H1 (cell line): ENCODE results near the gene ZNF511. TPM values are rescaled to one million over a fixed set of nuclear protein-coding genes. Genes with fewer than 3 reads are reported as not detected.

Source experiments
- CTCF ChIA-PET: fragments of 300-600 bp; sonication (Branson Sonifier 250); formaldehyde crosslinking; loops from one replicate; lab custom pipeline; 2021; ENCODE audit not compliant: partially characterized antibody; lab: Charles Lee
- POLR2A ChIA-PET: fragments of 300-600 bp; sonication (Branson Sonifier 250); formaldehyde crosslinking; loops from one replicate; lab custom pipeline; 2021; ENCODE audit warnings: inconsistent platforms; ENCODE audit not compliant: partially characterized antibody; lab: Charles Lee
- DNase-seq, 2 experiments: peaks; one replicate each; pipeline versions ENCODE4 v3.0.0 to v3.0.0-alpha.2; 2010 to 2022; ENCODE audit warnings: low spot score in 2 of 2, low read depth in 1 of 2, mixed read lengths in 1 of 2
- FAIRE-seq: peaks from 2 replicates; lab custom pipeline; 2011; peaks lifted over from hg19 to GRCh38; lab: Jason Lieb, UNC
- H2AFZ ChIP-seq: 2 replicates; pipeline ENCODE4 v1.8.1; 2012; ENCODE audit warnings: low read length, inconsistent platforms
- H2AK5ac ChIP-seq: 2 replicates; pipeline ENCODE4 v1.6.1; 2013; ENCODE audit warnings: low read depth, low read length
- H2BK120ac ChIP-seq: replicated peaks from 2 replicates; pipeline ENCODE3; 2013; ENCODE audit warnings: low read depth, low read length, inconsistent platforms
- H2BK12ac ChIP-seq: 2 replicates; pipeline ENCODE4 v1.6.1; 2013; ENCODE audit warnings: low read depth, low read length
- H2BK15ac ChIP-seq: 2 replicates; pipeline ENCODE4 v1.6.1; 2013; ENCODE audit warnings: low read length
- H2BK20ac ChIP-seq: 2 replicates; pipeline ENCODE4 v1.6.1; 2013; ENCODE audit warnings: low read length
- H2BK5ac ChIP-seq: 2 replicates; pipeline ENCODE4 v1.6.1; 2013; ENCODE audit warnings: low read depth, low read length
- H3K14ac ChIP-seq: 2 replicates; pipeline ENCODE4 v1.6.1; 2013; ENCODE audit warnings: inconsistent platforms; ENCODE audit not compliant: insufficient read length
- H3K18ac ChIP-seq: 2 replicates; pipeline ENCODE4 v1.6.1; 2013; ENCODE audit warnings: low read length; ENCODE audit errors: extremely low read depth
- H3K23ac ChIP-seq: 2 replicates; pipeline ENCODE4 v1.6.1; 2013; ENCODE audit warnings: inconsistent platforms; ENCODE audit not compliant: insufficient read length
- H3K23me2 ChIP-seq: 2 replicates; pipeline ENCODE4 v1.6.1; 2013; ENCODE audit warnings: low read depth, low read length
- H3K27ac ChIP-seq: 2 replicates; pipeline ENCODE4 v1.6.1; 2011; ENCODE audit warnings: low read depth, low read length, inconsistent platforms
- H3K27me3 ChIP-seq, 4 experiments: replicated peaks in 1 of 4; 1 replicate in 1 of 4; 2 replicates in 3 of 4; pipeline versions ENCODE4 v1.6.1 to v1.8.1; 2011 to 2013; ENCODE audit warnings: low read length in 3 of 4, mild to moderate bottlenecking in 3 of 4, inconsistent platforms in 2 of 4, mixed read lengths in 2 of 4, moderate library complexity in 1 of 4; ENCODE audit not compliant: control insufficient read depth in 3 of 4, insufficient read depth in 3 of 4; ENCODE audit errors: extremely low read depth in 1 of 4
- H3K36me3 ChIP-seq, 4 experiments: 2 replicates each; pipeline versions ENCODE4 v1.6.1 to v1.8.1; 2011 to 2013; ENCODE audit warnings: mild to moderate bottlenecking in 4 of 4, low read length in 3 of 4, moderate library complexity in 2 of 4, control low read depth in 1 of 4, inconsistent platforms in 1 of 4; ENCODE audit not compliant: insufficient read depth in 4 of 4, control insufficient read depth in 2 of 4
- H3K4ac ChIP-seq: replicated peaks from 2 replicates; pipeline ENCODE3; 2013; ENCODE audit warnings: low read length, low read depth, mixed read lengths, inconsistent platforms; ENCODE audit not compliant: insufficient read length
- H3K4me1 ChIP-seq, 4 experiments: replicated peaks in 1 of 4; 1 replicate in 1 of 4; 2 replicates in 3 of 4; pipeline versions ENCODE4 v1.6.1 to v1.8.1; 2011 to 2013; ENCODE audit warnings: low read length in 3 of 4, inconsistent platforms in 2 of 4, mixed read lengths in 1 of 4; ENCODE audit not compliant: insufficient read depth in 4 of 4, control insufficient read depth in 3 of 4
- H3K4me2 ChIP-seq, 2 experiments: 2 replicates each; pipeline versions ENCODE4 v1.6.1 to v1.8.1; 2011 to 2013; ENCODE audit warnings: low read depth in 2 of 2, low read length in 2 of 2, control low read depth in 1 of 2, inconsistent platforms in 1 of 2, mild to moderate bottlenecking in 1 of 2; ENCODE audit not compliant: insufficient read depth in 1 of 2
- H3K4me3 ChIP-seq, 4 experiments: fragments of 200-600, 300-600 bp in 1 of 4; sonication (generic), shearing (Covaris generic), sonication (Bioruptor Twin) in 1 of 4; 2 replicates each; pipeline versions ENCODE4 v1.5.1 to v1.8.1; 2011 to 2016; ENCODE audit warnings: low read length in 4 of 4, low read depth in 3 of 4, control low read depth in 2 of 4, inconsistent platforms in 2 of 4, mild to moderate bottlenecking in 2 of 4, mixed read lengths in 1 of 4, moderate library complexity in 1 of 4; ENCODE audit not compliant: insufficient read depth in 2 of 4; ENCODE audit errors: extremely low read depth in 1 of 4
- H3K56ac ChIP-seq: replicated peaks from 2 replicates; pipeline ENCODE3; 2013; ENCODE audit warnings: low read depth, mild to moderate bottlenecking, mixed read lengths, low read length, inconsistent platforms; ENCODE audit not compliant: insufficient read length
- H3K79me1 ChIP-seq: 2 replicates; pipeline ENCODE4 v1.6.1; 2013; ENCODE audit warnings: low read depth, low read length, control low read depth
- H3K79me2 ChIP-seq, 2 experiments: 2 replicates each; pipeline versions ENCODE4 v1.6.1 to v1.8.1; 2012 to 2013; ENCODE audit warnings: low read length in 2 of 2, mild to moderate bottlenecking in 2 of 2, inconsistent platforms in 1 of 2; ENCODE audit not compliant: insufficient read depth in 2 of 2, control insufficient read depth in 1 of 2
- H3K9ac ChIP-seq, 4 experiments: replicated peaks in 1 of 4; 1 replicate in 1 of 4; 2 replicates in 3 of 4; pipeline versions ENCODE4 v1.6.1 to v1.8.1; 2011 to 2013; ENCODE audit warnings: low read depth in 3 of 4, low read length in 3 of 4, control low read depth in 2 of 4, mild to moderate bottlenecking in 2 of 4, moderate library complexity in 2 of 4, inconsistent platforms in 1 of 4; ENCODE audit errors: extremely low read depth in 1 of 4
- H3K9me3 ChIP-seq, 2 experiments: 2 replicates each; pipeline versions ENCODE4 v1.6.1 to v1.8.1; 2012 to 2013; ENCODE audit warnings: mild to moderate bottlenecking in 2 of 2, moderate library complexity in 2 of 2, control low read depth in 1 of 2, inconsistent platforms in 1 of 2, low read depth in 1 of 2, low read length in 1 of 2, mixed read lengths in 1 of 2; ENCODE audit not compliant: insufficient read depth in 2 of 2
- H4K20me1 ChIP-seq, 2 experiments: replicated peaks in 1 of 2; 2 replicates each; pipeline versions ENCODE3 to v1.8.1; 2011 to 2013; ENCODE audit warnings: inconsistent platforms in 2 of 2, low read length in 2 of 2, mild to moderate bottlenecking in 1 of 2; ENCODE audit not compliant: insufficient read depth in 2 of 2, control insufficient read depth in 1 of 2
- H4K5ac ChIP-seq: 2 replicates; pipeline ENCODE4 v1.6.1; 2013; ENCODE audit warnings: low read length, low read depth, mixed read lengths, inconsistent platforms; ENCODE audit not compliant: insufficient read length
- H4K8ac ChIP-seq: 2 replicates; pipeline ENCODE4 v1.8.0; 2013; ENCODE audit warnings: mild to moderate bottlenecking, moderate library complexity, low read length, inconsistent platforms; ENCODE audit not compliant: insufficient read depth; ENCODE audit errors: extremely low read depth
- H4K91ac ChIP-seq: replicated peaks from 2 replicates; pipeline ENCODE3; 2013; ENCODE audit warnings: low read length, mixed read lengths, inconsistent platforms; ENCODE audit not compliant: insufficient read length
- CEBPB ChIP-seq: IDR thresholded peaks from 2 replicates; pipeline ENCODE4 v1.6.1; 2012; ENCODE audit warnings: low read depth, low read length
- MAX ChIP-seq: IDR thresholded peaks from 2 replicates; pipeline ENCODE4 v1.6.1; 2012; ENCODE audit warnings: inconsistent platforms
- POLR2AphosphoS5 ChIP-seq: IDR thresholded peaks from 2 replicates; pipeline ENCODE4 v1.6.1; 2011; ENCODE audit warnings: low read depth, low read length
- POU5F1 ChIP-seq: IDR thresholded peaks from 2 replicates; pipeline ENCODE4 v1.6.1; 2011; ENCODE audit warnings: low read depth, mild to moderate bottlenecking, low read length, moderate library complexity
- RXRA ChIP-seq: IDR thresholded peaks from 2 replicates; pipeline ENCODE4 v1.6.1; 2011; ENCODE audit warnings: low read depth, mild to moderate bottlenecking, low read length, moderate library complexity; ENCODE audit not compliant: insufficient read depth
- SP1 ChIP-seq: IDR thresholded peaks from 2 replicates; pipeline ENCODE4 v1.6.1; 2011; ENCODE audit warnings: low read depth, low read length
- SRF ChIP-seq: IDR thresholded peaks from 2 replicates; pipeline ENCODE4 v1.6.1; 2011; ENCODE audit warnings: mild to moderate bottlenecking, low read depth, low read length, moderate library complexity
- TAF7 ChIP-seq: optimal IDR thresholded peaks from 2 replicates; pipeline ENCODE3; 2011; ENCODE audit warnings: low read depth, mild to moderate bottlenecking, inconsistent platforms, low read length, moderate library complexity, borderline replicate concordance
- TEAD4 ChIP-seq: IDR thresholded peaks from 2 replicates; pipeline ENCODE4 v1.6.1; 2012; ENCODE audit warnings: low read depth, low read length, inconsistent platforms, mixed read lengths
- USF2 ChIP-seq: IDR thresholded peaks from 2 replicates; pipeline ENCODE4 v1.6.1; 2011; ENCODE audit warnings: low read length, improper control_type of control experiment
- ZNF274 ChIP-seq: IDR thresholded peaks from 2 replicates; pipeline ENCODE4 v1.7.0; 2012; ENCODE audit warnings: low read length, borderline replicate concordance; ENCODE audit errors: extremely low read depth
- WGBS, 2 experiments: shearing (Covaris generic) in 1 of 2; methylation state at CpG; one replicate each; pipeline versions ENCODE4 v1.1.6 to v1.1.7; 2013 to 2015; ENCODE audit warnings: low lambda C conversion rate in 2 of 2, mixed read lengths in 2 of 2, inconsistent platforms in 1 of 2, low coverage in 1 of 2, missing lambda C conversion rate in 1 of 2; ENCODE audit not compliant: insufficient replicate concordance in 2 of 2, insufficient coverage in 1 of 2, insufficient read length in 1 of 2; ENCODE audit errors: extremely low coverage in 1 of 2, missing lambda C conversion rate in 1 of 2; 5-methylcytosine and 5-hydroxymethylcytosine counted together
- polyA plus RNA-seq, 7 experiments: library from polyadenylated mRNA; depleted of rRNA in 3 of 7; stranded (reverse) in 5 of 7; unstranded in 2 of 7; fragments of >200 nt in 5 of 7; fragments of 200-250 nt in 2 of 7; gene quantifications; 1 replicate in 5 of 7; 2 replicates in 1 of 7; 4 replicates in 1 of 7; pipeline versions ENCODE4 v1.2.1 to v1.2.3, GENCODE V29; 2011 to 2013; ENCODE audit warnings: missing spikeins in 2 of 7, mixed read lengths in 2 of 7
- total RNA-seq: library from RNA; stranded (reverse); fragmentation: NEBNext Ultra II Directional; extraction: Animal tissue kit (Norgen Biotek cat#: 25700); gene quantifications from 2 replicates; pipeline ENCODE4 v1.2.1, GENCODE V29; 2021

ZNF511 gene
- total and polyA plus RNA-seq, 2 of the 8 experiments (the other 6 are each of a cell fraction or from before 2014, with no cell fraction given), result 55.4 to 71.7 TPM

GRCh38 chr10:133295426-133296320 lies 13.0 kb upstream of the ZNF511 start:
- CTCF ChIA-PET, result interaction anchor here (1.1 to 3.8 kb wide), 3 partner anchors 8 to 16 kb away, joined by 3 to 21 read pairs (median 9); no protein-coding TSS in a partner anchor
- peaks cover 27 to 62% (median 52%) of the 10 kb centered on the region in 4 experiments for H3K36me3 ChIP-seq
- no peak overlapping the region for H3K56ac ChIP-seq
- FAIRE-seq (no peak), DNase-seq (no peak)
- H4K20me1 ChIP-seq, result peaks cover 0 to 7% of the 10 kb centered on the region in 2 experiments
- H3K9ac ChIP-seq, result no peak overlapping the region; a peak in 2 of 7 replicates
- no peak overlapping the region for H2BK15ac ChIP-seq
- no peak overlapping the region for H2AFZ ChIP-seq
- H3K14ac ChIP-seq, result no peak overlapping the region
- no peak overlapping the region; the same call in 1 of the 2 replicates for H2BK5ac ChIP-seq
- H3K4me1 ChIP-seq, result no peaks in the 10 kb centered on the region
- POLR2A ChIA-PET, result no interaction called here
- H3K23ac ChIP-seq, result no peak overlapping the region
- H3K4ac ChIP-seq, result no peak overlapping the region
- no peak overlapping the region for H4K5ac ChIP-seq
- no peak overlapping the region for H3K4me2 ChIP-seq
- no peaks in the 10 kb centered on the region for H3K79me1 ChIP-seq
- no peak overlapping the region for H3K27ac ChIP-seq
- H3K9me3 ChIP-seq, result no peaks in the 10 kb centered on the region
- peak overlapping the region; percentile 71; the same call in 1 of the 2 replicates for H4K8ac ChIP-seq
- H3K18ac ChIP-seq, result no peak overlapping the region
- no peak overlapping the region for H2AK5ac ChIP-seq
- H3K27me3 ChIP-seq, result no peaks in the 10 kb centered on the region
- no peak overlapping the region for H2BK120ac ChIP-seq
- H2BK12ac ChIP-seq, result no peak overlapping the region
- H3K23me2 ChIP-seq, result no peaks in the 10 kb centered on the region
- H2BK20ac ChIP-seq, result no peak overlapping the region
- H3K79me2 ChIP-seq, result no peaks in the 10 kb centered on the region
- no peak overlapping the region for H3K4me3 ChIP-seq
- 93% methylated on average over 41 of the region's 42 CpGs; no CpG with 5 or more reads in 1 of the 2 experiments for WGBS, 2 experiments
- no peak overlapping the region for H4K91ac ChIP-seq
- no peak for TF ChIP-seq CEBPB
- no peak for TF ChIP-seq RXRA
- TF ChIP-seq TEAD4, result no peak
- no peak for TF ChIP-seq POU5F1
- TF ChIP-seq TAF7, result no peak
- no peak for TF ChIP-seq POLR2AphosphoS5
- no peak for TF ChIP-seq ZNF274
- TF ChIP-seq SRF, result no peak
- no peak for TF ChIP-seq SP1
- no peak for TF ChIP-seq USF2
- TF ChIP-seq MAX, result no peak
